Natural killer cell (primary cell): ENCODE measurements around the gene CD7. TPM values are rescaled to one million over a fixed set of nuclear protein-coding genes. Genes with fewer than 3 reads are reported as not detected.

Experiments
- ATAC-seq, 3 donors: fragments of 150-1000 bp in 2 of 3; fragments of 200-7000 bp in 1 of 3; cut with Tn5 transposase; 1 replicate in 1 of 3; 2 replicates in 2 of 3; pipeline ENCODE4 v1.10.0; 2021; ENCODE audit warnings: mild to moderate bottlenecking in 2 of 3, moderate library complexity in 2 of 3
- DNase-seq, 2 donors: peaks; one replicate each; pipeline versions ENCODE4 v3.0.0 to v3.0.0-alpha.2; 2013 to 2021; ENCODE audit warnings: mixed read lengths in 1 of 2
- H3K27ac ChIP-seq: one replicate; pipeline ENCODE4 v1.5.1; 2013; ENCODE audit warnings: mild to moderate bottlenecking, low read length
- H3K27me3 ChIP-seq: one replicate; pipeline ENCODE4 v1.6.1; 2013; ENCODE audit warnings: low read length; ENCODE audit not compliant: control insufficient read depth, insufficient read depth
- H3K36me3 ChIP-seq: one replicate; pipeline ENCODE4 v1.6.1; 2013; ENCODE audit warnings: low read length; ENCODE audit not compliant: control insufficient read depth, insufficient read depth
- H3K4me1 ChIP-seq: one replicate; pipeline ENCODE4 v1.6.1; 2013; ENCODE audit warnings: low read length; ENCODE audit not compliant: control insufficient read depth, insufficient read depth
- H3K4me3 ChIP-seq: one replicate; pipeline ENCODE4 v1.5.1; 2013; ENCODE audit warnings: low read length
- H3K9me3 ChIP-seq: one replicate; pipeline ENCODE4 v1.6.1; 2013; ENCODE audit warnings: low read length; ENCODE audit not compliant: control insufficient read depth, insufficient read depth
- H3K27ac Mint-ChIP-seq, 2 donors: one replicate each; pipeline ENCODE4 v1.8.0; 2022; ENCODE audit warnings: mild to moderate bottlenecking in 2 of 2, mixed read lengths in 2 of 2, moderate library complexity in 1 of 2
- H3K27me3 Mint-ChIP-seq, 2 donors: one replicate each; pipeline ENCODE4 v1.8.0; 2022; ENCODE audit warnings: low read depth in 2 of 2, mixed read lengths in 2 of 2
- H3K36me3 Mint-ChIP-seq: one replicate; pipeline ENCODE4 v1.8.0; 2022; ENCODE audit warnings: mixed read lengths
- H3K4me1 Mint-ChIP-seq, 2 donors: one replicate each; pipeline ENCODE4 v1.8.0; 2022; ENCODE audit warnings: mixed read lengths in 2 of 2
- H3K4me3 Mint-ChIP-seq: one replicate; pipeline ENCODE4 v1.8.0; 2022; ENCODE audit warnings: mild to moderate bottlenecking, moderate library complexity, mixed read lengths
- H3K9me3 Mint-ChIP-seq, 2 donors: one replicate each; pipeline ENCODE4 v1.8.0; 2022; ENCODE audit warnings: mixed read lengths in 2 of 2
- WGBS: methylation state at CpG from one replicate; pipeline ENCODE4 v1.1.7; 2013; ENCODE audit warnings: missing lambda C conversion rate; ENCODE audit not compliant: insufficient coverage; 5-methylcytosine and 5-hydroxymethylcytosine counted together
- intact Hi-C: fragments of 100-400 bp; cut with micrococcal nuclease; formaldehyde crosslinking; loops from one replicate; pipeline ENCODE4 v1.14.2; 2022
- total RNA-seq, 4 donors: library from RNA; stranded (reverse); fragments of 120-200 nt in 1 of 4; gene quantifications; one replicate each; pipeline versions ENCODE4 v1.2.3 to v1.2.4, GENCODE V29; 2013 to 2022
- TF ChIP-seq, protein P1 (sequence below): fragments of 200-600 bp; IDR thresholded peaks from one replicate; pipeline ENCODE4 v1.8.0; 2022; ENCODE audit warnings: antibody characterized with exemption

The CD7 gene
- total RNA-seq, 3 donors from 2014 or later (not counting 1 experiment from before 2014, with no cell fraction given) = 464 to 564 (median 522) TPM

DNA sequence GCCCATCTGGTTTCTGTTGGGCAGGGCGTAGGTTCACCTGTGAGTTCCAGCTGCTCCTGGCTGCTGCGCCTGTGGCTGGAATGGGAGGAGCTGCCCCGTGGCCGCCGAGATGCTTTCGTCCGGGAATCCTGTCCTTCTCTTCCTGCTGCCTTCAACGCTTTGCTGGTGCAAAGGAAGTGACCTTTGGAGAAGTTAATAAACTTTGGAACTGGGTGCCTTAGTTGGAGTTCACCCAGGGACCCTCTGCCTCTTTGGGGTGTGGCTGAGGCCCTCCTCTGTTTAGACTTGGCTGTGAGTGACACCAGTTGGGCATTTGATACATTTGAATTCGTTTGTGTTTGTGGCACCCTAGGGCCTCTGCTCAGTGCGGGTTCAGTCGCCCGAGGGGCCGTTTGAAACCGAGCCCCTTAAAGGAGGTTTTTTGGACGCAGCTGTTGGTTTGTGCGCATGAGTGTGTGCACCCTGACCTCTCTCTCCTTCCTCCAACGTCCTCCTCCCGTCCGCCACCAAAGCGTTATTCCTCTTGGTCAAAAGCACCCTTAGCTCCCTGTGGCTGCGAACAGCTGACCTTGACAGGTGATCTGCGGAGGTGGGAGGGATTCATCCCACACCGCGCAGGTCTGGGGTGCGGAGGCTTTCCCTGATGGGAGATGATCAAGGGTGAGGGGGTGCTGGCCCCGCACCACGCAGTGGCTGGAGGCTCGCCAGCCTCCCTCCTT lies 25.1 kb upstream of the CD7 start:
- Histone ChIP-seq H3K4me3 (no peak overlapping the region), H3K9me3 (no peaks in the 10 kb centered on the region), H3K27me3 (peaks cover 2% of the 10 kb centered on the region), H3K4me1 (peaks cover 5% of the 10 kb centered on the region), H3K27ac (no peak overlapping the region), H3K36me3 (no peaks in the 10 kb centered on the region)
- Mint-ChIP-seq H3K27me3 (peaks cover 0 to 5% of the 10 kb centered on the region in 2 donors), H3K9me3 (no peaks in the 10 kb centered on the region), H3K36me3 (no peaks in the 10 kb centered on the region), H3K4me1 (peaks cover 5 to 8% of the 10 kb centered on the region in 2 donors), H3K4me3 (no peak overlapping the region), H3K27ac (no peak overlapping the region)
- DNase-seq (no peak), ATAC-seq (no peak)
- intact Hi-C loops = no loop called here
- TF ChIP-seq, protein P1, sequence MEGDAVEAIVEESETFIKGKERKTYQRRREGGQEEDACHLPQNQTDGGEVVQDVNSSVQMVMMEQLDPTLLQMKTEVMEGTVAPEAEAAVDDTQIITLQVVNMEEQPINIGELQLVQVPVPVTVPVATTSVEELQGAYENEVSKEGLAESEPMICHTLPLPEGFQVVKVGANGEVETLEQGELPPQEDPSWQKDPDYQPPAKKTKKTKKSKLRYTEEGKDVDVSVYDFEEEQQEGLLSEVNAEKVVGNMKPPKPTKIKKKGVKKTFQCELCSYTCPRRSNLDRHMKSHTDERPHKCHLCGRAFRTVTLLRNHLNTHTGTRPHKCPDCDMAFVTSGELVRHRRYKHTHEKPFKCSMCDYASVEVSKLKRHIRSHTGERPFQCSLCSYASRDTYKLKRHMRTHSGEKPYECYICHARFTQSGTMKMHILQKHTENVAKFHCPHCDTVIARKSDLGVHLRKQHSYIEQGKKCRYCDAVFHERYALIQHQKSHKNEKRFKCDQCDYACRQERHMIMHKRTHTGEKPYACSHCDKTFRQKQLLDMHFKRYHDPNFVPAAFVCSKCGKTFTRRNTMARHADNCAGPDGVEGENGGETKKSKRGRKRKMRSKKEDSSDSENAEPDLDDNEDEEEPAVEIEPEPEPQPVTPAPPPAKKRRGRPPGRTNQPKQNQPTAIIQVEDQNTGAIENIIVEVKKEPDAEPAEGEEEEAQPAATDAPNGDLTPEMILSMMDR = no peak
- WGBS = 93% methylated on average over 28 of the region's 28 CpGs

DNA sequence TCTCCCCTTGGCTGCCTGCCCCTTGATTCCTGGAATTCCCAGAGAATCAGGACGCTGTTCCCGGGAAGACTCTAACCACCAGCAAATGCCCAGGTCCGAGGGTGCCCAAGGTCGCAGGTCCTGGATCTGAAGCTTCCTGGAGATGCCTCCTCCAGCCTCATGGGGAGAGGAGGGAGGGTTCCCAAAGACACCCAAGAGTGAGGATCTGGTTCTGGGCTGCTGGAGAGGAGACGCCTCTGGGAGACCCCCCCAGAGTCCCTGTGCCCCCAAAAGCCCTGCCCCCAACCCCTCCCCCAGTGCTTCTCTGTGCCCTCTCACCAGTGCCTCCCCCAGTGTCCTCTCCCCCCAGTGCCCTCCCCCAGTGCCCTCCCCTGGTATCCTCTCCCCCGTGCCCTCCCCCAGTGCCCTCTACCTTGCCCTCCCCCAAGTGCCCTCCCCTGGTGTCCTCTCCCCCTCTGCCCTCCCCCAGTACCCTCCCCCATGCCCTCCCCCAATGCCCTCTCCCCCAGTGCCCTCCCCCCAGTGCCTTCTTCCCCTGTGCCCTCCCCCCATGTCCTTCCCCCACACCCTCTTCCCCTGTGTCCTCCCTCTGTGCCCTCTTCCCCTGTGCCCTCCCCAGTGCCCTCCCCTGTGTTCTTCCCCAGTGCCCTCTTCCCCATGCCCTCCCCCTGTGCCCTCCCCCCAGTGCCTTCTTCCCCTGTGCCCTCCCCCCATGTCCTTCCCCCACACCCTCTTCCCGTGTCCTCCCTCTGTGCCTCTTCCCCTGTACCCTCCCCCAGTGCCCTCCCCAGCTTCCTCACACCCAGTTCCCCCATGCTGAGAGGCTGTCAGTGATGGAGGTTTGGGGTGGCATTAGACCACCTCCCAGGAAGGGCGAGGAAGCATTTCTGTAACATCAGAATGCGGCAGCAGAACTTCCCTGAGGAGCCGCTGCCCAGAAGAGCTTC lies 22.5 kb upstream of the CD7 start:
- no peak overlapping the region for H3K27ac ChIP-seq
- ATAC-seq = no peak
- intact Hi-C loops = no loop called here

DNA sequence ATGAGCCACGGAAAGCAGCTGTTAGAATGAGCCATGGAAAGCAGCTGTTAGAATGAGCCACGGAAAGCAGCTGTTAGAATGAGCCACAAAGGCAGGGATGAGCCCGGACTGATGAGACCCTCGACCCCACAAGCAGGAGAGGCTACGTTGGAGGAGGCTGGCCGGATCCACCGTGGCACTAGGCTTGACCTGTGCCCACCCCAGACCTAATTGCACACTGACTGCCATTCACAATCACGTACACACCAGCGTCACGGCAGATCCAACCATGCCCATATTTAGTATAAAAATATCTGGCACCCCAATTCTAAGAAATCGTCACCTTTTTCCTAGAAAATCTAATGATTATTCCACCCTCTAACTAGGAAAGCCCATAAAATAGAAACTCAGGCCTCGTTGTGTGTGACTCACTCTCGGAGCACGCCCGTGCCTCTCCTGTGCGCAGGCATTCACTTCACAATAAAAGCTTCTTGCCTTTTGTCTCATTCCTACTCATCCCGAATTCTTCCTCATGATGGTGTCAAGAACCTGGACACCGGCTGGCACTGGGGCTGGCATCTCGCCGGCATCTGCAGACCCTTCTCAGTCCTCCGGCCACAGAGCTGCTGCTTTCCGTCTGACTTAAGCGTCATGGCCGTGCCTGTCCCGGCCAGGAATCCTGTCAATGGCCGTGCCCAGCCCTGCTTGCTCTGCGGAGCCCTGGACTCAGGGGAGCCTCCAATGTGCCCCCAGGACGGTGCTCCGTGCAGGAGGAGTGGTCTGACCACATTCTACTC lies 21.6 kb upstream of the CD7 start:
- H3K4me1 ChIP-seq = peaks cover 15% of the 10 kb centered on the region
- no peaks in the 10 kb centered on the region for H3K27me3 ChIP-seq
- ATAC-seq (no peak), DNase-seq (no peak)
- H3K27me3 Mint-ChIP-seq = no peaks in the 10 kb centered on the region
- no peak overlapping the region for H3K4me3 ChIP-seq
- intact Hi-C loops = no loop called here
- 84% methylated on average over 29 of the region's 29 CpGs for WGBS
- H3K4me3 Mint-ChIP-seq = no peak overlapping the region
- H3K36me3 Mint-ChIP-seq = no peaks in the 10 kb centered on the region
- no peaks in the 10 kb centered on the region for H3K9me3 Mint-ChIP-seq
- H3K27ac Mint-ChIP-seq = no peak overlapping the region
- H3K4me1 Mint-ChIP-seq = peaks cover 9 to 18% of the 10 kb centered on the region in 2 donors
- H3K27ac ChIP-seq = no peak overlapping the region
- H3K36me3 ChIP-seq = no peaks in the 10 kb centered on the region
- H3K9me3 ChIP-seq = no peaks in the 10 kb centered on the region
- TF ChIP-seq, protein P1 = no peak

More for the DNA sequence above, 22.5 kb upstream of the CD7 start:
- H3K36me3 Mint-ChIP-seq = no peaks in the 10 kb centered on the region
- Histone ChIP-seq H3K27me3 (no peaks in the 10 kb centered on the region), H3K9me3 (no peaks in the 10 kb centered on the region), H3K4me1 (peaks cover 7% of the 10 kb centered on the region), H3K36me3 (no peaks in the 10 kb centered on the region), H3K4me3 (no peak overlapping the region)
- TF ChIP-seq, protein P1 = no peak
- H3K27ac Mint-ChIP-seq = no peak overlapping the region
- 72% methylated on average over 8 of the region's 10 CpGs for WGBS
- DNase-seq = no peak
- no peaks in the 10 kb centered on the region for H3K9me3 Mint-ChIP-seq
- peaks cover 6 to 11% of the 10 kb centered on the region in 2 donors for H3K4me1 Mint-ChIP-seq
- H3K27me3 Mint-ChIP-seq = no peaks in the 10 kb centered on the region
- H3K4me3 Mint-ChIP-seq = no peak overlapping the region
